PC-3 (cell line): ENCODE measurements around the gene CEP131. TPM values are rescaled to one million over a fixed set of nuclear protein-coding genes. Genes with fewer than 3 reads are reported as not detected.
"Not testable (repeated sequence)": the region's sequence is repeated elsewhere in the genome, so short reads cannot be mapped to it uniquely, and the experiment has no call there.

Experiments used
- ATAC-seq: fragments of 200-7000 bp; cut with Tn5 transposase; 2 replicates; pipeline ENCODE4 v1.9.1; 2020; ENCODE audit warnings: mild to moderate bottlenecking, moderate library complexity
- BruUV-seq: library from RNA; stranded (reverse); fragments of 400-500 nt; replicated peaks from 2 replicates; lab custom pipeline; 2021; lab: Mats Ljungman, UMichigan
- CTCF ChIA-PET: fragments of 300-600 bp; sonication (Branson Sonifier 250); formaldehyde crosslinking; loops from one replicate; lab custom pipeline; 2022; ENCODE audit warnings: antibody characterized with exemption; lab: Charles Lee
- POLR2A ChIA-PET: fragments of 300-600 bp; sonication (Branson Sonifier 250); formaldehyde crosslinking; loops from one replicate; lab custom pipeline; 2022; ENCODE audit warnings: antibody characterized with exemption; ENCODE audit not compliant: unreplicated experiment; lab: Charles Lee
- DNase-seq: peaks from one replicate; pipeline ENCODE4 v3.0.0-alpha.2; 2015
- H2AFZ ChIP-seq: fragments of 300-600 bp; sonication (generic); 2 replicates; pipeline ENCODE4 v1.6.0; 2016; ENCODE audit warnings: antibody characterized with exemption, low read length
- H3F3A ChIP-seq: fragments of 300-600 bp; sonication (generic); one replicate; pipeline ENCODE4 v1.6.0; 2017; ENCODE audit warnings: antibody characterized with exemption, low read length, control low read depth, mild to moderate bottlenecking; ENCODE audit not compliant: unreplicated experiment
- H3K27ac ChIP-seq: fragments of 300-600 bp; sonication (generic); 2 replicates; pipeline ENCODE4 v1.5.1; 2016; ENCODE audit warnings: mild to moderate bottlenecking, low read length
- H3K27me3 ChIP-seq: fragments of 300-600 bp; sonication (generic); 2 replicates; pipeline ENCODE4 v1.6.1; 2016; ENCODE audit warnings: low read length, mixed read lengths
- H3K36me3 ChIP-seq: fragments of 300-600 bp; sonication (generic); 2 replicates; pipeline ENCODE4 v1.6.1; 2016; ENCODE audit warnings: low read depth, mixed run types, low read length, mixed read lengths
- H3K4me1 ChIP-seq: fragments of 300-600 bp; sonication (generic); 2 replicates; pipeline ENCODE4 v1.5.1; 2016; ENCODE audit warnings: low read length; ENCODE audit not compliant: insufficient read depth
- H3K4me2 ChIP-seq: fragments of 300-600 bp; sonication (generic); 2 replicates; pipeline ENCODE4 v1.6.0; 2016; ENCODE audit warnings: low read length
- H3K4me3 ChIP-seq: fragments of 300-600 bp; sonication (generic); 2 replicates; pipeline ENCODE4 v1.5.1; 2016; ENCODE audit warnings: mild to moderate bottlenecking, low read length, mixed read lengths
- H3K79me2 ChIP-seq: fragments of 300-600 bp; sonication (generic); 2 replicates; pipeline ENCODE4 v1.6.1; 2017; ENCODE audit warnings: low read length, mixed read lengths
- H3K9ac ChIP-seq: fragments of 300-600 bp; sonication (generic); 2 replicates; pipeline ENCODE4 v1.6.0; 2016; ENCODE audit warnings: mild to moderate bottlenecking, low read length
- H3K9me2 ChIP-seq: fragments of 300-600 bp; sonication (generic); replicated peaks from 2 replicates; pipeline ENCODE4 v1.6.1; 2016; ENCODE audit warnings: mixed run types, low read length, mixed read lengths
- H3K9me3 ChIP-seq: fragments of 300-600 bp; sonication (generic); 2 replicates; pipeline ENCODE4 v1.6.1; 2016; ENCODE audit warnings: low read length, mixed read lengths
- H4K20me1 ChIP-seq: fragments of 300-600 bp; sonication (generic); 2 replicates; pipeline ENCODE4 v1.6.1; 2016; ENCODE audit warnings: low read length, mixed read lengths
- CTCF ChIP-seq: fragments of 300-600 bp; sonication (generic); conservative IDR thresholded peaks from 2 replicates; pipeline ENCODE4 v1.5.1; 2017; ENCODE audit warnings: antibody characterized with exemption, low read depth, mild to moderate bottlenecking, low read length
- EZH2 ChIP-seq: fragments of 300-600 bp; sonication (generic); IDR thresholded peaks from one replicate; pipeline ENCODE4 v1.6.1; 2017; ENCODE audit warnings: antibody characterized with exemption, mild to moderate bottlenecking, low read length; ENCODE audit not compliant: unreplicated experiment
- EZH2phosphoT487 ChIP-seq: fragments of 300-600 bp; sonication (generic); IDR thresholded peaks from 2 replicates; pipeline ENCODE4 v1.6.1; 2018; ENCODE audit warnings: mild to moderate bottlenecking, antibody characterized with exemption, low read length, borderline replicate concordance
- intact Hi-C: fragments of 100-400 bp; cut with micrococcal nuclease; formaldehyde crosslinking; loops from 2 replicates; pipeline ENCODE4 v1.9.0; 2023
- total RNA-seq: library from RNA; depleted of rRNA; stranded (reverse); fragments of >200 nt; gene quantifications from 2 replicates; pipeline ENCODE4 v1.2.3, GENCODE V29; 2014

CEP131 gene
- total RNA-seq, 1 experiment from 2014 or later: 32.1 TPM

- Histone ChIP-seq H2AFZ (no peak overlapping the region), H3K9me3 (no peaks in the 10 kb centered on the region), H3K79me2 (no peaks in the 10 kb centered on the region), H3K9ac (no peak overlapping the region), H4K20me1 (no peaks in the 10 kb centered on the region), H3K27ac (no peak overlapping the region), H3K27me3 (no peaks in the 10 kb centered on the region), H3K36me3 (no peaks in the 10 kb centered on the region), H3K4me3 (no peak overlapping the region), H3K4me2 (no peak overlapping the region), H3K4me1 (no peaks in the 10 kb centered on the region), H3F3A (no peaks in the 10 kb centered on the region), H3K9me2 (no peaks in the 10 kb centered on the region)
- ChIA-PET POLR2A (no interaction called here), CTCF (no interaction called here)
- BruUV-seq: no TSS peak
- ATAC-seq: no peak
- intact Hi-C loops: no loop called here
- no peak for DNase-seq
- TF ChIP-seq EZH2 (no peak), EZH2phosphoT487 (no peak)
Observed at GRCh38 chr17:81148986-81149533, 73.7 kb downstream of the CEP131 start.

GRCh38 chr17:81148571-81148970 is 74.2 kb downstream of the CEP131 start:
- no peak overlapping the region for H3K27ac ChIP-seq
- ATAC-seq: no peak
- intact Hi-C loops: no loop called here
- H3F3A ChIP-seq: no peaks in the 10 kb centered on the region
- H3K9me2 ChIP-seq: no peaks in the 10 kb centered on the region
- no peaks in the 10 kb centered on the region for H4K20me1 ChIP-seq
- H3K79me2 ChIP-seq: no peaks in the 10 kb centered on the region
- no peak overlapping the region for H3K4me3 ChIP-seq
- POLR2A ChIA-PET: no interaction called here
- no peaks in the 10 kb centered on the region for H3K27me3 ChIP-seq
- CTCF ChIA-PET: no interaction called here
- BruUV-seq: no TSS peak
- no peak overlapping the region for H2AFZ ChIP-seq
- no peak overlapping the region for H3K9ac ChIP-seq
- H3K4me1 ChIP-seq: no peaks in the 10 kb centered on the region
- no peaks in the 10 kb centered on the region for H3K36me3 ChIP-seq
- no peak for DNase-seq
- H3K4me2 ChIP-seq: no peak overlapping the region
- no peaks in the 10 kb centered on the region for H3K9me3 ChIP-seq
- TF ChIP-seq CTCF: no peak
- no peak for TF ChIP-seq EZH2
- no peak for TF ChIP-seq EZH2phosphoT487

GRCh38 chr17:81147701-81148100 is 75.1 kb downstream of the CEP131 start:
- Histone ChIP-seq H3K79me2 (no peaks in the 10 kb centered on the region), H3K4me2 (no peak overlapping the region), H3F3A (no peaks in the 10 kb centered on the region), H3K4me3 (no peak overlapping the region), H3K9me3 (no peaks in the 10 kb centered on the region), H3K27me3 (no peaks in the 10 kb centered on the region), H3K9me2 (no peaks in the 10 kb centered on the region), H4K20me1 (no peaks in the 10 kb centered on the region), H2AFZ (no peak overlapping the region), H3K36me3 (no peaks in the 10 kb centered on the region), H3K9ac (no peak overlapping the region), H3K4me1 (no peaks in the 10 kb centered on the region), H3K27ac (no peak overlapping the region)
- no TSS peak for BruUV-seq
- no peak for DNase-seq
- no peak for ATAC-seq
- CTCF ChIA-PET: no interaction called here
- POLR2A ChIA-PET: no interaction called here
- TF ChIP-seq EZH2phosphoT487 (no peak), CTCF (no peak), EZH2 (no peak)
- intact Hi-C loops: no loop called here

GRCh38 chr17:81146208-81146607 is 76.6 kb downstream of the CEP131 start:
- BruUV-seq, H3F3A ChIP-seq, H2AFZ ChIP-seq, CTCF ChIA-PET, H3K9ac ChIP-seq, ATAC-seq, H3K27me3 ChIP-seq, H3K4me3 ChIP-seq, H3K4me2 ChIP-seq, H3K27ac ChIP-seq, intact Hi-C loops, H3K4me1 ChIP-seq, DNase-seq, H3K9me2 ChIP-seq, H3K36me3 ChIP-seq, H4K20me1 ChIP-seq, H3K79me2 ChIP-seq, H3K9me3 ChIP-seq: not testable (repeated sequence)
- POLR2A ChIA-PET: interaction anchor here (0.8 kb wide), 1 partner anchor 11 kb away, joined by 3 read pairs; no protein-coding TSS in a partner anchor
